ENCODE measurements around the gene MBD3. TPM values are rescaled to one million over a fixed set of nuclear protein-coding genes. Genes with fewer than 3 reads are reported as not detected.
"Not testable (repeated sequence)": the region's sequence is repeated elsewhere in the genome, so short reads cannot be mapped to it uniquely, and the experiment has no call there.

Gene MBD3
- total RNA-seq, 3 donors from 2014 or later: 153 to 180 (median 163) TPM

- H3K4me3 Mint-ChIP-seq: no peak overlapping the region
- DNase-seq (no peak), ATAC-seq (no peak)
- no peaks in the 10 kb centered on the region for H3K9me3 Mint-ChIP-seq
- H3K27me3 Mint-ChIP-seq (ENCODE audit: low read depth): no peaks in the 10 kb centered on the region
- H3K36me3 Mint-ChIP-seq (ENCODE audit: insufficient read depth): no peaks in the 10 kb centered on the region
- H3K4me1 Mint-ChIP-seq (ENCODE audit: low read depth): no peaks in the 10 kb centered on the region
Observed at GRCh38 chr19:1563251-1563650, 29.4 kb downstream of the MBD3 start.

GRCh38 chr19:1561236-1561842, 31.3 kb downstream of the MBD3 start:
- Mint-ChIP-seq H3K4me1 (ENCODE audit: low read depth) (no peaks in the 10 kb centered on the region), H3K36me3 (ENCODE audit: insufficient read depth) (no peaks in the 10 kb centered on the region), H3K4me3 (no peak overlapping the region), H3K9me3 (no peaks in the 10 kb centered on the region), H3K27me3 (ENCODE audit: low read depth) (no peaks in the 10 kb centered on the region)
- ATAC-seq (no peak), DNase-seq (no peak)

GRCh38 chr19:1560286-1560882, 32.3 kb downstream of the MBD3 start:
- Mint-ChIP-seq H3K36me3 (ENCODE audit: insufficient read depth) (no peaks in the 10 kb centered on the region), H3K4me3 (no peak overlapping the region), H3K27me3 (ENCODE audit: low read depth) (no peaks in the 10 kb centered on the region), H3K4me1 (ENCODE audit: low read depth) (no peaks in the 10 kb centered on the region), H3K9me3 (no peaks in the 10 kb centered on the region)
- ATAC-seq (no peak), DNase-seq (no peak)

GRCh38 chr19:1558552-1558951, 34.1 kb downstream of the MBD3 start:
- Mint-ChIP-seq H3K4me3 (no peak overlapping the region), H3K36me3 (ENCODE audit: insufficient read depth) (no peaks in the 10 kb centered on the region), H3K27me3 (ENCODE audit: low read depth) (no peaks in the 10 kb centered on the region), H3K4me1 (ENCODE audit: low read depth) (no peaks in the 10 kb centered on the region), H3K9me3 (no peaks in the 10 kb centered on the region)
- no peak for DNase-seq
- no peak for ATAC-seq

- Mint-ChIP-seq H3K27me3 (ENCODE audit: low read depth) (peaks cover 6% of the 10 kb centered on the region), H3K4me1 (ENCODE audit: low read depth) (no peaks in the 10 kb centered on the region), H3K4me3 (no peak overlapping the region), H3K9me3 (no peaks in the 10 kb centered on the region), H3K36me3 (ENCODE audit: insufficient read depth) (no peaks in the 10 kb centered on the region)
- DNase-seq (no peak), ATAC-seq (no peak)
Observed at GRCh38 chr19:1556390-1557070, 36.1 kb downstream of the MBD3 start.

- no peaks in the 10 kb centered on the region for H3K36me3 Mint-ChIP-seq (ENCODE audit: insufficient read depth)
- H3K27me3 Mint-ChIP-seq (ENCODE audit: low read depth): peaks cover 9% of the 10 kb centered on the region
- no peaks in the 10 kb centered on the region for H3K9me3 Mint-ChIP-seq
- no peak for DNase-seq
- no peak for ATAC-seq
- H3K4me3 Mint-ChIP-seq: no peak overlapping the region
- H3K4me1 Mint-ChIP-seq (ENCODE audit: low read depth): no peaks in the 10 kb centered on the region
Observed at GRCh38 chr19:1555487-1556389, 36.9 kb downstream of the MBD3 start.

GRCh38 chr19:1554968-1555367, 37.7 kb downstream of the MBD3 start:
- ATAC-seq (no peak), DNase-seq (no peak)
- H3K36me3 Mint-ChIP-seq (ENCODE audit: insufficient read depth): no peaks in the 10 kb centered on the region
- H3K4me1 Mint-ChIP-seq (ENCODE audit: low read depth): no peaks in the 10 kb centered on the region
- H3K4me3 Mint-ChIP-seq: no peak overlapping the region
- peaks cover 9% of the 10 kb centered on the region for H3K27me3 Mint-ChIP-seq (ENCODE audit: low read depth)
- no peaks in the 10 kb centered on the region for H3K9me3 Mint-ChIP-seq

GRCh38 chr19:1553415-1553814, 39.2 kb downstream of the MBD3 start:
- no peak for ATAC-seq
- H3K4me1 Mint-ChIP-seq (ENCODE audit: low read depth): no peaks in the 10 kb centered on the region

GRCh38 chr19:1551068-1552040, 41.3 kb downstream of the MBD3 start:
- Mint-ChIP-seq H3K9me3 (no peaks in the 10 kb centered on the region), H3K4me1 (ENCODE audit: low read depth) (no peaks in the 10 kb centered on the region), H3K36me3 (ENCODE audit: insufficient read depth) (no peaks in the 10 kb centered on the region), H3K4me3 (no peak overlapping the region), H3K27me3 (ENCODE audit: low read depth) (peaks cover 13% of the 10 kb centered on the region)
- ATAC-seq (no peak), DNase-seq (no peak)

More at GRCh38 chr19:1553415-1553814, 39.2 kb downstream of the MBD3 start:
- Mint-ChIP-seq H3K9me3 (no peaks in the 10 kb centered on the region), H3K4me3 (no peak overlapping the region), H3K27me3 (ENCODE audit: low read depth) (peaks cover 9% of the 10 kb centered on the region), H3K36me3 (ENCODE audit: insufficient read depth) (no peaks in the 10 kb centered on the region)
- no peak for DNase-seq

- no peak for DNase-seq
- Mint-ChIP-seq H3K4me1 (ENCODE audit: low read depth) (peaks cover 2% of the 10 kb centered on the region), H3K36me3 (ENCODE audit: insufficient read depth) (no peaks in the 10 kb centered on the region), H3K9me3 (no peaks in the 10 kb centered on the region), H3K27me3 (ENCODE audit: low read depth) (peaks cover 27% of the 10 kb centered on the region), H3K4me3 (no peak overlapping the region)
- ATAC-seq: no peak
Observed at GRCh38 chr19:1549332-1549945, 43.2 kb downstream of the MBD3 start.

- H3K4me1 Mint-ChIP-seq (ENCODE audit: low read depth): no peaks in the 10 kb centered on the region
- no peaks in the 10 kb centered on the region for H3K9me3 Mint-ChIP-seq
- H3K27me3 Mint-ChIP-seq (ENCODE audit: low read depth): peaks cover 50% of the 10 kb centered on the region
- no peak for DNase-seq
- no peak overlapping the region for H3K4me3 Mint-ChIP-seq
- no peak for ATAC-seq
- no peaks in the 10 kb centered on the region for H3K36me3 Mint-ChIP-seq (ENCODE audit: insufficient read depth)
Observed at GRCh38 chr19:1540365-1540925, 52.2 kb downstream of the MBD3 start.

GRCh38 chr19:1539749-1540148, 52.9 kb downstream of the MBD3 start:
- ATAC-seq; DNase-seq; H3K4me3 Mint-ChIP-seq; H3K4me1 Mint-ChIP-seq (ENCODE audit: low read depth); H3K9me3 Mint-ChIP-seq; H3K36me3 Mint-ChIP-seq (ENCODE audit: insufficient read depth): not testable (repeated sequence)
- H3K27me3 Mint-ChIP-seq (ENCODE audit: low read depth): peaks cover 50% of the 10 kb centered on the region

GRCh38 chr19:1538978-1539377, 53.7 kb downstream of the MBD3 start:
- Mint-ChIP-seq H3K4me1 (ENCODE audit: low read depth) (no peaks in the 10 kb centered on the region), H3K27me3 (ENCODE audit: low read depth) (peaks cover 47% of the 10 kb centered on the region), H3K36me3 (ENCODE audit: insufficient read depth) (no peaks in the 10 kb centered on the region), H3K4me3 (no peak overlapping the region), H3K9me3 (no peaks in the 10 kb centered on the region)
- ATAC-seq (no peak), DNase-seq (no peak)
